TTC549 (cell line): ENCODE measurements around the gene CT47B1.
"Not testable (repeated sequence)": the region's sequence is repeated elsewhere in the genome, so short reads cannot be mapped to it uniquely, and the experiment has no call there.

Source experiments
- FAIRE-seq: peaks from 2 replicates; lab custom pipeline; 2012; peaks lifted over from hg19 to GRCh38; lab: Jason Lieb, UNC

The CT47B1 gene

GRCh38 chrX:120875766-120876165 lies at the start of gene CT47B1:
Gene CT47B1, minus strand, starts transcription at chrX:120875866. Its CDS starts 196 bp downstream, at chrX:120875670.
- not testable (repeated sequence) for FAIRE-seq

GRCh38 chrX:120874678-120875557 lies 748 bp downstream of the CT47B1 start:
- FAIRE-seq, result no peak

DNA sequence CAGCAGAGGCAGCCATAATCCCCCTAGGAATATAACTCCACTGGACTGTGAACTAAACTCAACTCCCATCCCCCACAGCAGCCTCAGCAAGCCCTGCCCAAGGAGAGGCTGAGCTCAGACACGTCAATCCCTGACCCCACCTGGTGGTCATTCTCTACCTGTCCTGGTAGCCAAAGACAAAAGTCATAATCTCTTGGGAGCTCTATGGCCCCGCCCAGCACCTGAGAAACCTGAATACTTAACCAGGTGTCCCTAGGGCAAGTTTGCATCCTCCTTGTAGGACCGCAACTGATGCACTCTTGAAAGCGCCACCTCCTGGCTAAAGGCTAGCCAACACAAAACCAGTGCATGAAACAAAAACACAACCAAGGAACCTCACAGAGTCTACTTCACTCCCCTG lies 18.4 kb downstream of the CT47B1 start:
- no peak for FAIRE-seq

- no peak for FAIRE-seq
Measured at GRCh38 chrX:120840827-120841226, 34.8 kb downstream of the CT47B1 start.

- FAIRE-seq, result no peak
Measured at GRCh38 chrX:120839491-120839890, 36.2 kb downstream of the CT47B1 start.

GRCh38 chrX:120827213-120827612 lies 48.5 kb downstream of the CT47B1 start:
- not testable (repeated sequence) for FAIRE-seq

DNA sequence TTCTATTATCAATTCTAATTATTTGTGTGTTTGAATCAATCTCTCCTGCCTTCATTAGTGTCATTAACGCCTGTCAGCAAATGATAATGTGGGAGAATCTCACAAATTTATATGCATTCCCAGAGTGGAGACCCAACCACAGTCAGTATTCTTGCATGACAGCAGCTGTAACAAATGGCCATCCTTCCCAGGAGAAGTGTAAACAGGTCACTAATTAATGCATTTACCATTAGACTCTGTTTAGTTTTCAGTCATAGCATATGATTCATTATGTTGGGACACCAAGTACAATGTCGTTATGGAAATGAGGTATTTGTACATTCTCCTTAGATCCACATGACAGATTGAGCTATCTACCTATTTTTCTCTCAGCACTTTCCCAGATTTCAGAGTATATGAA lies 50.5 kb downstream of the CT47B1 start:
- no peak for FAIRE-seq

GRCh38 chrX:120824021-120824420 lies 51.6 kb downstream of the CT47B1 start:
- no peak for FAIRE-seq

DNA sequence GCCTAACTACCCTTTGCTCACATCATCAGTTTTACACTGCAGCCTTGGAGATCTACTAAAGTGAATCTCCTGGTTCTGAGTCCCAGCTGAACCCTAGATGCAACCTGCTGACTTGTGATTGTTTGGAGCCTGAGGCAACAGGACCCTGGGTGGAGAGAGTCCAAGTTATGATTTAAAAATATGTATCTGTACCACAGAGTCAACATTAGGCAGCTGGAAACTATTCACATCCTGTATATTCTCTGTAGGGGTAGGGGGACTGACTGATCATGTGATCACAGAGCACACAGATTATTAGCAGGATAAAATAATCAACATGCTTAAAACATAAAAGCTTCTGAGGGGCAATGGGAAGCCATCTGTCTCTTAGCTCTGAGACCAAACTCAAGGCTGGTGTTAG lies 52.1 kb downstream of the CT47B1 start:
- FAIRE-seq, result no peak
